Endothelial cell of umbilical vein (primary cell): ENCODE results near the gene NOD1. TPM values are rescaled to one million over a fixed set of nuclear protein-coding genes. Genes with fewer than 3 reads are reported as not detected.

Experiments used
- BruUV-seq: library from RNA; stranded (reverse); fragments of 400-500 nt; replicated peaks from 2 replicates; lab custom pipeline; 2021; lab: Mats Ljungman, UMichigan
- CTCF ChIA-PET: fragments of 300-600, 350-600 bp; sonication (Branson Sonifier 250); formaldehyde crosslinking; loops from one replicate; lab custom pipeline; 2021; ENCODE audit warnings: antibody characterized with exemption, inconsistent platforms; lab: Charles Lee
- POLR2A ChIA-PET: fragments of 300-600, 350-600 bp; sonication (Branson Sonifier 250); formaldehyde crosslinking; loops from one replicate; lab custom pipeline; 2021; ENCODE audit warnings: antibody characterized with exemption, inconsistent platforms; lab: Charles Lee
- DNase-seq: peaks from one replicate; pipeline ENCODE4 v3.0.0-alpha.2; 2011; ENCODE audit warnings: low read depth, low spot score
- FAIRE-seq: peaks from 2 replicates; lab custom pipeline; 2011; peaks lifted over from hg19 to GRCh38; lab: Jason Lieb, UNC
- H2AFZ ChIP-seq: 2 replicates; pipeline ENCODE4 v1.6.0; 2012; ENCODE audit warnings: low read depth, low read length, control low read depth, inconsistent platforms
- H3K27ac ChIP-seq: 2 replicates; pipeline ENCODE4 v1.5.1; 2011; ENCODE audit warnings: low read depth, mild to moderate bottlenecking, control low read depth, low read length, moderate library complexity; ENCODE audit not compliant: insufficient read depth
- H3K27me3 ChIP-seq, 2 experiments: 2 replicates each; pipeline versions ENCODE4 v1.6.0 to v1.6.1; 2011; ENCODE audit warnings: low read length in 2 of 2, mixed read lengths in 1 of 2; ENCODE audit not compliant: control insufficient read depth in 2 of 2, insufficient read depth in 2 of 2
- H3K36me3 ChIP-seq, 2 experiments: 2 replicates in 1 of 2; 3 replicates in 1 of 2; pipeline ENCODE4 v1.5.1; 2011; ENCODE audit warnings: low read length in 2 of 2, mild to moderate bottlenecking in 1 of 2, moderate library complexity in 1 of 2; ENCODE audit not compliant: control insufficient read depth in 2 of 2, insufficient read depth in 2 of 2; ENCODE audit errors: extremely low read depth in 1 of 2
- H3K4me1 ChIP-seq: 3 replicates; pipeline ENCODE4 v1.5.1; 2011; ENCODE audit warnings: mild to moderate bottlenecking, low read length; ENCODE audit not compliant: control insufficient read depth, insufficient read depth; ENCODE audit errors: extremely low read depth
- H3K4me2 ChIP-seq: 2 replicates; pipeline ENCODE4 v1.6.1; 2011; ENCODE audit warnings: low read length, control low read depth, mixed read lengths; ENCODE audit not compliant: insufficient read depth
- H3K4me3 ChIP-seq, 3 experiments: fragments of 200-600 bp in 1 of 3; sonication (generic), shearing (Covaris generic) in 1 of 3; replicated peaks in 1 of 3; 2 replicates each; pipeline ENCODE4 v1.5.1; 2011 to 2016; ENCODE audit warnings: control low read depth in 3 of 3, low read length in 3 of 3, mild to moderate bottlenecking in 2 of 3, inconsistent platforms in 1 of 3, low read depth in 1 of 3, moderate library complexity in 1 of 3; ENCODE audit not compliant: insufficient read depth in 1 of 3
- H3K79me2 ChIP-seq: 2 replicates; pipeline ENCODE4 v1.6.0; 2012; ENCODE audit warnings: low read length, inconsistent platforms; ENCODE audit not compliant: control insufficient read depth, insufficient read depth
- H3K9ac ChIP-seq: replicated peaks from 2 replicates; pipeline ENCODE3; 2011; ENCODE audit warnings: low read length, control low read depth; ENCODE audit not compliant: insufficient read depth; ENCODE audit errors: extremely low read depth
- H3K9me1 ChIP-seq: replicated peaks from 3 replicates; pipeline ENCODE4 v1.6.0; 2011; ENCODE audit warnings: mild to moderate bottlenecking, low read length; ENCODE audit not compliant: control insufficient read depth, insufficient read depth; ENCODE audit errors: extremely low read depth
- H3K9me3 ChIP-seq: replicated peaks from 2 replicates; pipeline ENCODE4 v1.5.1; 2012; ENCODE audit warnings: low read length, inconsistent platforms; ENCODE audit not compliant: control insufficient read depth, insufficient read depth
- H4K20me1 ChIP-seq: replicated peaks from 2 replicates; pipeline ENCODE3; 2011; ENCODE audit warnings: mild to moderate bottlenecking, low read length; ENCODE audit not compliant: control insufficient read depth, insufficient read depth; ENCODE audit errors: extremely low read depth
- FOS ChIP-seq: IDR thresholded peaks from 2 replicates; pipeline ENCODE4 v1.6.1; 2011; ENCODE audit warnings: mild to moderate bottlenecking, low read length, moderate library complexity, borderline replicate concordance; ENCODE audit not compliant: insufficient read depth
- JUN ChIP-seq: IDR thresholded peaks from 2 replicates; pipeline ENCODE4 v1.6.1; 2011; ENCODE audit warnings: borderline replicate concordance, low read depth; ENCODE audit not compliant: insufficient read length, insufficient read depth
- MYC ChIP-seq: IDR thresholded peaks from one replicate; pipeline ENCODE4 v1.6.1; 2011; ENCODE audit warnings: mild to moderate bottlenecking, low read depth, low read length
- POLR2A ChIP-seq: IDR thresholded peaks from 2 replicates; pipeline ENCODE4 v1.6.1; 2012; ENCODE audit warnings: low read depth, mild to moderate bottlenecking, control low read depth, low read length
- POLR2AphosphoS5 ChIP-seq: IDR thresholded peaks from 2 replicates; pipeline ENCODE4 v1.6.1; 2012; ENCODE audit warnings: low read depth, mild to moderate bottlenecking, control low read depth, low read length, moderate library complexity; ENCODE audit not compliant: insufficient read depth
- dilution Hi-C: fragments of 300-500 bp; cut with MboI; formaldehyde crosslinking; loops from one replicate; pipeline ENCODE4 v1.15.0; 2019; ENCODE audit warnings: low sequenced_read_pairs; ENCODE audit not compliant: extremely low pct_ligation_motif_present
- intact Hi-C: fragments of 100-400 bp; cut with micrococcal nuclease; formaldehyde crosslinking; loops from one replicate; pipeline ENCODE4 v1.10.0; 2022
- polyA plus RNA-seq, 4 experiments: library from polyadenylated mRNA; depleted of rRNA in 3 of 4; stranded (reverse) in 3 of 4; unstranded in 1 of 4; fragments of >200 nt; gene quantifications; 2 replicates each; pipeline versions ENCODE4 v1.2.1 to v1.2.3, GENCODE V29; 2011 to 2012; ENCODE audit warnings: missing spikeins in 1 of 4
- total RNA-seq: library from RNA; stranded (reverse); gene quantifications from 2 replicates; pipeline ENCODE4 v1.2.3, GENCODE V29; 2021
- TF ChIP-seq, protein P1 (sequence below): IDR thresholded peaks from 2 replicates; pipeline ENCODE4 v1.6.1; 2011; ENCODE audit not compliant: insufficient read depth, insufficient read length
- TF ChIP-seq, protein P2 (sequence below), 2 donors: IDR thresholded peaks; 1 replicate in 1 of 2; 2 replicates in 1 of 2; pipeline ENCODE4 v1.5.1; 2011; ENCODE audit warnings: low read length in 2 of 2, mild to moderate bottlenecking in 2 of 2, moderate library complexity in 2 of 2, control low read depth in 1 of 2, inconsistent platforms in 1 of 2, low read depth in 1 of 2; ENCODE audit not compliant: insufficient read depth in 1 of 2; ENCODE audit errors: extremely low read depth in 1 of 2

Gene NOD1
- total and polyA plus RNA-seq, 2 donors (not counting 3 experiments of a cell fraction or from before 2014, with no cell fraction given) = 22.1 to 39.2 TPM

DNA sequence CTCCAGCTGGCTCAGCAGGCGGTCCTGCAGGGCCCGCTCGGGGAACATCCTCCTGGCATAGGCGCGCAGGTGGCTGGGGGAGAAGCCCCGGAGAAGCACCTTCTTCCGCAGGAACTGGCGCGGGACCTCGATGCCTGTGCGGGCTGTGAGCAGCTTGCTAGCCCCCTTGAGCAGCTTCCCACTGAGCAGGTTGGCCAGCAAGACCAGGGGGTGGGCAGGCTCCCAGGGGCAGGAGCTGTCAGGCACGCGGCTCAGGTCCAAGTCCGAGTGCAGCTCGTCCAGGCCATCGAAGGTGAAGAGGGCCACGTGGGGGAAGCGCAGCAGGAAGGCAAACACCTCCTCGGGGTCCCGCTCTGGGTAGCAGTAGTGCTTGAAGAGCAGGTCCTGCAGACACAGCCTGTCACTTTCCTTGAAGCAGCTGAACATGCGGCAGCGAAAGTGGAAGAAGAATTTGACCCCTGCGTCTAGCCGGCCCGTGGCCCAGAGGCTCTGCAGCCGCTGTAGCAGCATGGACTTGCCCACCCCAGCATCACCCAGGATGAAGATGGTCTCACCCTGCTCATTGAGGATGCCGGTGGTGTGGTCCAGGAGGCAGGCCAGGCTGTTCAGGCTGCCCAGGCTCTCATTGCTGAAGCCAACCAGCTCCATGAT is 26.2 kb downstream of the NOD1 start:
- DNase-seq (no peak), FAIRE-seq (no peak)
- Histone ChIP-seq H3K4me3 (no peak overlapping the region), H3K27ac (no peak overlapping the region), H3K36me3 (peaks cover 13 to 71% of the 10 kb centered on the region in 2 experiments), H4K20me1 (no peaks in the 10 kb centered on the region), H3K9me3 (no peaks in the 10 kb centered on the region), H3K27me3 (no peaks in the 10 kb centered on the region), H3K9ac (no peak overlapping the region), H2AFZ (no peak overlapping the region), H3K4me2 (no peak overlapping the region), H3K9me1 (no peaks in the 10 kb centered on the region), H3K4me1 (no peaks in the 10 kb centered on the region), H3K79me2 (no peaks in the 10 kb centered on the region)
- intact Hi-C loops (no loop called here), dilution Hi-C loops (no loop called here)
- ChIA-PET POLR2A (no interaction called here), CTCF (interaction anchor here (3.2 kb wide), 1 partner anchor 17 kb away, joined by 12 read pairs; no protein-coding TSS in a partner anchor)
- TF ChIP-seq POLR2AphosphoS5 (no peak), FOS (no peak), POLR2A (no peak)
- BruUV-seq = no TSS peak

DNA sequence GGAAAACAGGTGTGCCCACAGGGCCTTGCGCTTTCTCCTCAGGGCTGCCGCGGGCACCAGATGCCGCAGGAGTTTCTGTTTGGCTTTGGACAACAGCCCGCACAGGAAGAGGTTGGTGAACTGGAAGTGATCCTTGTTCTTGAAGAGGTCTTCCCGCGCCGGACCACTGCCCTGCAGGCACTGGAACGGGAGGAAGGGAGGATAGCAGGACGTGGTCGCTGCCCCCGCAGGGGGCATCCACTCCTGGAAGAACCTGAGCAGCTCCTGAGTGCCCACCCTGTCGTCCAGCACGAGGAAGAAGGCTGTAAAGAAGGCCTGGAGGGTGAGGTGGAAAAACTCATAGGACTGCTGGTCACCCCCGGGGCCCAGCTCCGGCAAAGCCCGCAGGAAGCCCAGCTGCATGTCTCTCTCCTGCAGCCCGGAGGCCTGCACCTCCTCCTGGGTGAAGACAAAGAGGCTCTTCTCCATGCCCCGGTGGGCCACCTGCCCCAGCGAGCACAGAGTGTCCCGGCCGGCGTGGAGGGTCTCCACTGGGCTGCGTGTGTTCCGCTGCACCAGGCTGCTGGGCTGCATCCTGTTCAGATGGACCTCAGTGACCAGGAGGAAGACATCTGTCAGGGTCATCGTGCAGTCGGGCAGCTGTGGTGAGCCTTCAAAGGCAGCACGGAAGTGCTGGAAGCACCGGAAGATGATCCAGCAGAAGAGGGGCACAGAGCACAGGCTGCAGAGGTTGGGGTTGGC is 26.9 kb downstream of the NOD1 start:
- H3K79me2 ChIP-seq = no peaks in the 10 kb centered on the region
- no peak overlapping the region for H3K4me2 ChIP-seq
- no peaks in the 10 kb centered on the region for H3K4me1 ChIP-seq
- POLR2A ChIA-PET = no interaction called here
- H2AFZ ChIP-seq = no peak overlapping the region
- no peaks in the 10 kb centered on the region for H3K9me1 ChIP-seq
- H3K4me3 ChIP-seq = no peak overlapping the region
- H3K9ac ChIP-seq = no peak overlapping the region
- FAIRE-seq = no peak
- no peaks in the 10 kb centered on the region for H3K9me3 ChIP-seq
- no TSS peak for BruUV-seq
- H3K27me3 ChIP-seq = no peaks in the 10 kb centered on the region
- H4K20me1 ChIP-seq = no peaks in the 10 kb centered on the region
- intact Hi-C loops (no loop called here), dilution Hi-C loops (no loop called here)
- CTCF ChIA-PET = no interaction called here
- TF ChIP-seq, protein P1, sequence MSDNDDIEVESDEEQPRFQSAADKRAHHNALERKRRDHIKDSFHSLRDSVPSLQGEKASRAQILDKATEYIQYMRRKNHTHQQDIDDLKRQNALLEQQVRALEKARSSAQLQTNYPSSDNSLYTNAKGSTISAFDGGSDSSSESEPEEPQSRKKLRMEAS = no peak
- no peak for TF ChIP-seq POLR2A
- no peak for TF ChIP-seq JUN
- TF ChIP-seq MYC = no peak
- TF ChIP-seq, protein P2, sequence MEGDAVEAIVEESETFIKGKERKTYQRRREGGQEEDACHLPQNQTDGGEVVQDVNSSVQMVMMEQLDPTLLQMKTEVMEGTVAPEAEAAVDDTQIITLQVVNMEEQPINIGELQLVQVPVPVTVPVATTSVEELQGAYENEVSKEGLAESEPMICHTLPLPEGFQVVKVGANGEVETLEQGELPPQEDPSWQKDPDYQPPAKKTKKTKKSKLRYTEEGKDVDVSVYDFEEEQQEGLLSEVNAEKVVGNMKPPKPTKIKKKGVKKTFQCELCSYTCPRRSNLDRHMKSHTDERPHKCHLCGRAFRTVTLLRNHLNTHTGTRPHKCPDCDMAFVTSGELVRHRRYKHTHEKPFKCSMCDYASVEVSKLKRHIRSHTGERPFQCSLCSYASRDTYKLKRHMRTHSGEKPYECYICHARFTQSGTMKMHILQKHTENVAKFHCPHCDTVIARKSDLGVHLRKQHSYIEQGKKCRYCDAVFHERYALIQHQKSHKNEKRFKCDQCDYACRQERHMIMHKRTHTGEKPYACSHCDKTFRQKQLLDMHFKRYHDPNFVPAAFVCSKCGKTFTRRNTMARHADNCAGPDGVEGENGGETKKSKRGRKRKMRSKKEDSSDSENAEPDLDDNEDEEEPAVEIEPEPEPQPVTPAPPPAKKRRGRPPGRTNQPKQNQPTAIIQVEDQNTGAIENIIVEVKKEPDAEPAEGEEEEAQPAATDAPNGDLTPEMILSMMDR (IDR thresholded peaks at IDR 0.05; ENCODE audit: extremely low read depth in 1 of 2, insufficient read depth in 1 of 2, low read depth in 1 of 2, low read length in 2 of 2) = no peak
- no peak overlapping the region for H3K27ac ChIP-seq
- H3K36me3 ChIP-seq = peaks cover 12 to 74% of the 10 kb centered on the region in 2 experiments
- DNase-seq = no peak
